Fibroblast of lung (primary cell): ENCODE measurements around the gene PDE4D. TPM values are rescaled to one million over a fixed set of nuclear protein-coding genes. Genes with fewer than 3 reads are reported as not detected.
"Not testable (repeated sequence)": the region's sequence is repeated elsewhere in the genome, so short reads cannot be mapped to it uniquely, and the experiment has no call there.

Source experiments
- DNase-seq, 2 donors: peaks; one replicate each; pipeline versions ENCODE4 v3.0.0 to v3.0.0-alpha.2; 2010; ENCODE audit warnings: low read depth in 2 of 2
- H2AFZ ChIP-seq: 2 replicates; pipeline ENCODE4 v1.5.1; 2012; ENCODE audit warnings: low read length, control low read depth, inconsistent platforms
- H3K27ac ChIP-seq: 2 replicates; pipeline ENCODE4 v1.5.1; 2011; ENCODE audit warnings: low read length, control low read depth; ENCODE audit not compliant: insufficient read depth
- H3K27me3 ChIP-seq: 2 replicates; pipeline ENCODE4 v1.5.1; 2011; ENCODE audit warnings: mild to moderate bottlenecking, low read length; ENCODE audit not compliant: control insufficient read depth, insufficient read depth
- H3K36me3 ChIP-seq: 2 replicates; pipeline ENCODE4 v1.5.1; 2011; ENCODE audit warnings: low read length; ENCODE audit not compliant: control insufficient read depth, insufficient read depth
- H3K4me1 ChIP-seq: 2 replicates; pipeline ENCODE4 v1.5.1; 2011; ENCODE audit warnings: low read length; ENCODE audit not compliant: control insufficient read depth, insufficient read depth; ENCODE audit errors: extremely low read depth
- H3K4me2 ChIP-seq: 2 replicates; pipeline ENCODE4 v1.5.1; 2011; ENCODE audit warnings: low read length, control low read depth; ENCODE audit not compliant: insufficient read depth; ENCODE audit errors: extremely low read depth
- H3K4me3 ChIP-seq, 4 experiments: fragments of 200-600 bp in 1 of 4; sonication (generic) in 1 of 4; replicated peaks in 1 of 4; 2 replicates each; pipeline ENCODE4 v1.5.1; 2011 to 2016; ENCODE audit warnings: low read length in 4 of 4, low read depth in 3 of 4, mild to moderate bottlenecking in 3 of 4, control low read depth in 2 of 4, inconsistent platforms in 1 of 4, mixed read lengths in 1 of 4; ENCODE audit not compliant: insufficient read depth in 1 of 4; ENCODE audit errors: control extremely low read depth in 1 of 4
- H3K79me2 ChIP-seq: 2 replicates; pipeline ENCODE4 v1.5.1; 2012; ENCODE audit warnings: mild to moderate bottlenecking, low read length, inconsistent platforms; ENCODE audit not compliant: control insufficient read depth, insufficient read depth
- H3K9ac ChIP-seq: 2 replicates; pipeline ENCODE4 v1.5.1; 2011; ENCODE audit warnings: mild to moderate bottlenecking, low read length, control low read depth; ENCODE audit not compliant: insufficient read depth
- H3K9me3 ChIP-seq: 2 replicates; pipeline ENCODE4 v1.5.1; 2012; ENCODE audit warnings: low read depth, low read length; ENCODE audit not compliant: control insufficient read depth, insufficient read depth
- H4K20me1 ChIP-seq: 2 replicates; pipeline ENCODE4 v1.5.1; 2011; ENCODE audit warnings: low read length; ENCODE audit not compliant: control insufficient read depth, insufficient read depth; ENCODE audit errors: extremely low read depth
- EZH2 ChIP-seq: IDR thresholded peaks from 2 replicates; pipeline ENCODE4 v1.5.1; 2012; ENCODE audit warnings: low read length, control low read depth, mild to moderate bottlenecking; ENCODE audit errors: missing control alignments
- polyA plus RNA-seq, 2 donors: library from polyadenylated mRNA; depleted of rRNA in 1 of 2; stranded (reverse) in 1 of 2; unstranded in 1 of 2; fragments of >200 nt; gene quantifications; 2 replicates each; pipeline ENCODE4 v1.2.1, GENCODE V29; 2011 to 2012; ENCODE audit warnings: missing spikeins in 1 of 2
- total RNA-seq: library from RNA; depleted of rRNA; stranded (reverse); fragments of >200 nt; gene quantifications from 2 replicates; pipeline ENCODE4 v1.2.1, GENCODE V29; 2014
- TF ChIP-seq, protein P1 (sequence below), 2 donors: IDR thresholded peaks in 1 of 2; conservative IDR thresholded peaks in 1 of 2; 1 replicate in 1 of 2; 2 replicates in 1 of 2; pipeline ENCODE4 v1.5.1; 2011 to 2012; ENCODE audit warnings: low read length in 2 of 2, control low read depth in 1 of 2, inconsistent platforms in 1 of 2, low read depth in 1 of 2, mild to moderate bottlenecking in 1 of 2

PDE4D gene
- total and polyA plus RNA-seq, 2 donors (not counting 1 experiment from before 2014, with no cell fraction given), result 2.1 to 8.3 TPM

DNA sequence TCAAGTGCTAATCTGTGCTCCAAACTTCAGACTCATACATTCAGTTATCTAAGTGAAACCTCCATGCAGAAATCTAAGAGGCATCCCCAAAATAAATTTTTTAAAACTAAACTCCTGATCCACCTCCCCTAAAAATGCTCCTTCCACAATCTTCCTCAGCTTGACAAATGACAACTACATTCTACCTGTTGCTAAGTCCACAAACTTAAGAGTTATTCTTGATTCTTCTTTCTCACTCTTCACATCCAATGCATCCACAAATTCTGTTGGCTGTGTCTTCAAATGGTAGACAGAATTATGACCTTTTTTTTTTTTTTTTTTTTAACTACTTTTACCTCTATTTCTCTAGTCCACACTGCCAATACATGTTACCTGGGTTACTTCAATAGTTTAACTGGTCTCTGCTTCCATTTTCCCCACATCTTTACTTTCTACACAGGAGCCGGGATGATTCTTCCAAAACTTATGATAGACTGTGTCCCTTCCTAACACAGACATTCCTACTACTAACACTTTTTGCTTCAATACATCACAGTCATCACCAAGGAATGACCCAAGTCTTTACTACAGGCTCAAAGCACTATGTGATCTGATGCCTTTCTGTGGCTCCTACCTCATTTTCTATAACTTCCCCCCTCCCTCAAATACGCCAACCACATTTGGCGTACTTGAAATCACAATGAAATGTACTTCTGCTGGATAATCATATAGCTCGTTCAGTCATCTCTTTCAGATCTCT, 143.6 kb downstream of the PDE4D start:
- no peak for TF ChIP-seq EZH2
- TF ChIP-seq, protein P1, sequence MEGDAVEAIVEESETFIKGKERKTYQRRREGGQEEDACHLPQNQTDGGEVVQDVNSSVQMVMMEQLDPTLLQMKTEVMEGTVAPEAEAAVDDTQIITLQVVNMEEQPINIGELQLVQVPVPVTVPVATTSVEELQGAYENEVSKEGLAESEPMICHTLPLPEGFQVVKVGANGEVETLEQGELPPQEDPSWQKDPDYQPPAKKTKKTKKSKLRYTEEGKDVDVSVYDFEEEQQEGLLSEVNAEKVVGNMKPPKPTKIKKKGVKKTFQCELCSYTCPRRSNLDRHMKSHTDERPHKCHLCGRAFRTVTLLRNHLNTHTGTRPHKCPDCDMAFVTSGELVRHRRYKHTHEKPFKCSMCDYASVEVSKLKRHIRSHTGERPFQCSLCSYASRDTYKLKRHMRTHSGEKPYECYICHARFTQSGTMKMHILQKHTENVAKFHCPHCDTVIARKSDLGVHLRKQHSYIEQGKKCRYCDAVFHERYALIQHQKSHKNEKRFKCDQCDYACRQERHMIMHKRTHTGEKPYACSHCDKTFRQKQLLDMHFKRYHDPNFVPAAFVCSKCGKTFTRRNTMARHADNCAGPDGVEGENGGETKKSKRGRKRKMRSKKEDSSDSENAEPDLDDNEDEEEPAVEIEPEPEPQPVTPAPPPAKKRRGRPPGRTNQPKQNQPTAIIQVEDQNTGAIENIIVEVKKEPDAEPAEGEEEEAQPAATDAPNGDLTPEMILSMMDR (conservative IDR thresholded peaks at IDR 0.05 in 1 of 2, IDR thresholded peaks at IDR 0.05 in 1 of 2; ENCODE audit: low read depth in 1 of 2, low read length in 2 of 2), result no peak
- H2AFZ ChIP-seq, result no peak overlapping the region
- peak in 1 of 2 donors; percentile 46 for DNase-seq

GRCh38 chr5:59748036-59748663, 145.4 kb downstream of the PDE4D start:
- not testable (repeated sequence) for DNase-seq, H3K4me1 ChIP-seq, H3K9ac ChIP-seq, H3K27me3 ChIP-seq, H3K27ac ChIP-seq, H3K4me3 ChIP-seq, H2AFZ ChIP-seq, H3K4me2 ChIP-seq, H3K9me3 ChIP-seq, H3K79me2 ChIP-seq, H3K36me3 ChIP-seq, H4K20me1 ChIP-seq

More for the DNA sequence above, 143.6 kb downstream of the PDE4D start:
- H3K9ac ChIP-seq, result no peak overlapping the region
- no peaks in the 10 kb centered on the region for H3K79me2 ChIP-seq
- no peak overlapping the region for H3K27ac ChIP-seq
- no peaks in the 10 kb centered on the region for H3K36me3 ChIP-seq
- no peaks in the 10 kb centered on the region for H3K27me3 ChIP-seq
- H3K4me2 ChIP-seq, result no peak overlapping the region
- H4K20me1 ChIP-seq, result no peaks in the 10 kb centered on the region
- H3K9me3 ChIP-seq, result no peaks in the 10 kb centered on the region
- no peaks in the 10 kb centered on the region for H3K4me1 ChIP-seq
- no peak overlapping the region for H3K4me3 ChIP-seq

- Histone ChIP-seq H4K20me1 (no peaks in the 10 kb centered on the region), H3K9ac (no peak overlapping the region), H3K79me2 (no peaks in the 10 kb centered on the region), H3K4me2 (no peak overlapping the region), H3K4me3 (no peak overlapping the region), H3K27me3 (no peaks in the 10 kb centered on the region), H3K4me1 (no peaks in the 10 kb centered on the region), H3K36me3 (no peaks in the 10 kb centered on the region), H3K27ac (no peak overlapping the region), H3K9me3 (no peaks in the 10 kb centered on the region), H2AFZ (no peak overlapping the region)
- no peak for TF ChIP-seq EZH2
- TF ChIP-seq, protein P1 (conservative IDR thresholded peaks at IDR 0.05 in 1 of 2, IDR thresholded peaks at IDR 0.05 in 1 of 2; ENCODE audit: low read depth in 1 of 2, low read length in 2 of 2), result no peak
- DNase-seq, result peak; percentile 76 to 82
Measured at GRCh38 chr5:59746241-59746765, 147.2 kb downstream of the PDE4D start.
